HAP-1 (cell line): ENCODE measurements around the gene INTS12.
"Not testable (repeated sequence)": the region's sequence is repeated elsewhere in the genome, so short reads cannot be mapped to it uniquely, and the experiment has no call there.

ENCODE experiments used
- DNase-seq, 2 experiments: peaks; one replicate each; pipeline ENCODE4 v3.0.0-alpha.2; 2016 to 2020; ENCODE audit warnings: low spot score in 2 of 2
- H3K27me3 ChIP-seq: fragments of 250-450 bp; sonication (Bioruptor Pico); 2 replicates; pipeline ENCODE4 v1.5.1; 2020; ENCODE audit warnings: low read depth, mild to moderate bottlenecking, moderate library complexity
- H3K36me3 ChIP-seq: fragments of 250-450 bp; sonication (Bioruptor Pico); replicated peaks from 2 replicates; pipeline ENCODE4 v1.5.1; 2020; ENCODE audit warnings: mild to moderate bottlenecking
- H3K4me1 ChIP-seq: fragments of 250-450 bp; sonication (Bioruptor Pico); 2 replicates; pipeline ENCODE4 v1.5.1; 2020; ENCODE audit warnings: mild to moderate bottlenecking
- H3K4me3 ChIP-seq: fragments of 250-450 bp; sonication (Bioruptor Pico); 2 replicates; pipeline ENCODE4 v1.5.1; 2020; ENCODE audit warnings: mild to moderate bottlenecking, moderate library complexity
- H3K9me3 ChIP-seq: fragments of 250-450 bp; sonication (Bioruptor Pico); 2 replicates; pipeline ENCODE4 v1.5.1; 2020; ENCODE audit warnings: mild to moderate bottlenecking, moderate library complexity
- in situ Hi-C: fragments of 300-500 bp; cut with MboI; formaldehyde crosslinking; loops from 3 replicates; pipeline ENCODE4 v1.14.3; 2020; ENCODE audit warnings: low sequenced_read_pairs, inconsistent platforms, mixed read lengths

Gene INTS12

DNA sequence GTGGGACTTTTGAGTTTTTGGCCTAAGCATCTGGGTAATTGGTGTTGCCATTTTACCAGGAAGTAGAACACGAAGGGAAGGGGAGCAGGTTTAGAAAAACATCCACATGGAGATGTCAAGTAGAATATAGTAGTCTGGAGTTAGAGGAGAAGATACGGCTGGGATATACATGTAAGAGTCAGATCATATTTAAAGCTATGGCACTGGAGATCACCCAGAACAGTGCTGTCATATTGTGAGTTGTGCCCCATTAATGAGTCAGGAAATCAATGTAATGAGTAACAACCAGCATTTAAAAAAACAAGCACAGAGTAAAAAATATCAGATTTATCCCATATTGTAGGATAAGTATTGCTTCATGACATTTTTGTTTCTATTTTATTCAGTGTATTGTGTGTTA lies 4.3 kb upstream of the INTS12 start:
- Histone ChIP-seq H3K36me3 (0 out of 2 replicates have a peak, but pooled peaks cover 3% of the 10 kb centered on the region), H3K27me3 (no peaks in the 10 kb centered on the region), H3K4me1 (peaks cover 4% of the 10 kb centered on the region; the same call in 1 of the 2 replicates), H3K4me3 (no peak overlapping the region), H3K9me3 (no peaks in the 10 kb centered on the region)
- in situ Hi-C loops: no loop called here
- no peak for DNase-seq

DNA sequence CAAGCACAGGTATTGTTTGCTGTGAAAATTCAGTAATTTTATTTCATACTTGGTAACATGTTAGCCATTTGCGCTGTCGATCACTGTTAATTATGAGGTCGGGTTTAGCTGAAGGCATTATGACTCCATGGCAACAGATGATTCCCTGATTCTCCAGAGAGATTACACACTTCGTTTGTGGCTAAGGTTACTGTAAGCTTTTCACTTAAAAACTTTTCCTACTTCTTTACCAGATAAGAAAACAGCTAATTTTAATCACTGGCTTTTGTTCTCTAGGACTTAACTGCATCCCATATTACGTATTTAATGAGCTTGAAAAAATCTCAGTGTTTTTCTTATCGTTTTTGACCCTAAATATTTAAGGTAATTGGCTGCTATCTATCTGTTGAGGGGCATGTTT lies 2.2 kb upstream of the INTS12 start:
- peak overlapping the region; percentile 90 for H3K4me3 ChIP-seq
- H3K4me1 ChIP-seq: peaks cover 10% of the 10 kb centered on the region
- no peaks in the 10 kb centered on the region for H3K27me3 ChIP-seq
- peak; percentile 41 to 83 for DNase-seq
- H3K36me3 ChIP-seq: no peaks in the 10 kb centered on the region
- in situ Hi-C loops: no loop called here
- no peaks in the 10 kb centered on the region for H3K9me3 ChIP-seq

DNA sequence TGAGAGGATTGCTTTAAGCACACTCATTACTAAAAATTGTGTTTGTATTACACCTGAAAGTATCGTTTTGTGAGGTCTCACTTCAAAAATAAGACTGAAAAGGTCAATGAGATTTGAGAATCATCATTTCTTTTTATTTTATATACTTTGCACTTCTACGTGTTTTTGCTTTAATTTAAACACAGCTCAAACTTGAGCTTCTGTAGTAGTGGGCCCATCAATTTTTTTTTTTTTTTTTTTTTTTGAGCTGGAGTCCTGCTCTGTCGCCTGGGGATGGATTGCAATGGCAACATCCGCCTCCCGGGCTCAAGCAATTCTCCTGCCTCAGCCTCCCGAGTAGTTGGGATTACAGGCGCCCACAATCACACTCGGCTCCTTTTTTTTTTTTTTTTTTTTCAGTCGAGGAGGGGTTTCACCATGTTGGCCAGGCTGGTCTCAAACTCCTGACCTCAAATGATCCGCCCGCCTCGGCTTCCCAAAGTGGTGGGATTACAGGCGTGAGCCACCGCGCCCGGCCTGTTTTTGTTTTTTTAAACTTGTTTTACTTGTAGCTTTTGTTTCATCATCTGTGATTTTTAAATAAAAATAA lies 1.6 kb upstream of the INTS12 start:
- Histone ChIP-seq H3K27me3 (no peaks in the 10 kb centered on the region), H3K36me3 (no peaks in the 10 kb centered on the region), H3K4me1 (peaks cover 10% of the 10 kb centered on the region), H3K4me3 (peak overlapping the region; percentile 90), H3K9me3 (no peaks in the 10 kb centered on the region)
- in situ Hi-C loops: no loop called here
- DNase-seq: peak in 1 of 2 experiments; percentile 41

DNA sequence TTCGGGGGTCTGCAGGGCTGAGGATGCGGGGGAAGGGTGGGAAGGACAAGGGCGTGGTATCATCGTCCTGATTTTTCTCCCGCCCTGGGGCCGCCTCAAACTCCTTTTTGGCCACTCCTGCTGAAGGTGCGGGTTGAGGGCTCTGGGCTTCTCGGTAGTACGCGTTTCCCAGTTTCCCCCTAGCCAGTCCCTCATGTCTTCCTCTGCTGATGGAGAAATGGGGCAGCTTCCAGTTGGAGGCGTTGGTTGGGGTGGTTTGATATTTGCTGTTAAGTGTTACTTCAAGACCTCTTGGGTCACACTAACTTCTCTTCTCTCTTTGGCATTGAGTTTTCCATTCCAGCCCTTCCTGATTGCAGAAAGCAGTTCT lies 577 bp upstream of the INTS12 start:
- DNase-seq: peak; percentile 40 to 52
- Histone ChIP-seq H3K27me3 (no peaks in the 10 kb centered on the region), H3K4me3 (peak overlapping the region; percentile 90), H3K4me1 (peaks cover 6% of the 10 kb centered on the region), H3K9me3 (no peaks in the 10 kb centered on the region), H3K36me3 (no peaks in the 10 kb centered on the region)
- in situ Hi-C loops: no loop called here

DNA sequence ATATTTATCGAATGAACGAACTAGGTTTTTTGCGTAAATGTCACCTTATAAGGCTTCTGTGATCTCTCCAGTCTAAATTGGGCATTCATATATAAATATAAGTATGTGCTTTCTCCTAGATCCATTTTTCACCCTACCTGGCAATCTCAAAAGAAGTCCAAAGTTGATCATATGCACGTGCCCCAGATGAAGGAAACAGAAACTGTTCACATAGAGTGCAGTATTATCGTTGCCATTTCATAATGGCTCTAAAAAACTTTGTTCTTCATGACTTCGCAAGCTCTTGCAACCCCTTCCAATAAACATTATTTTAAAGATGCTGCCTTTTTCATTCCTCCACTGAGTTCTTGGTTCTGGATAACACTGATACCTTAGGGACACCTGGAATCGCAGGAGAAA lies 708 bp downstream of the INTS12 start:
- H3K4me1 ChIP-seq: peaks cover 6% of the 10 kb centered on the region
- in situ Hi-C loops: no loop called here
- no peaks in the 10 kb centered on the region for H3K36me3 ChIP-seq
- DNase-seq: no peak
- H3K27me3 ChIP-seq: no peaks in the 10 kb centered on the region
- peak overlapping the region; percentile 90 for H3K4me3 ChIP-seq
- H3K9me3 ChIP-seq: no peaks in the 10 kb centered on the region

DNA sequence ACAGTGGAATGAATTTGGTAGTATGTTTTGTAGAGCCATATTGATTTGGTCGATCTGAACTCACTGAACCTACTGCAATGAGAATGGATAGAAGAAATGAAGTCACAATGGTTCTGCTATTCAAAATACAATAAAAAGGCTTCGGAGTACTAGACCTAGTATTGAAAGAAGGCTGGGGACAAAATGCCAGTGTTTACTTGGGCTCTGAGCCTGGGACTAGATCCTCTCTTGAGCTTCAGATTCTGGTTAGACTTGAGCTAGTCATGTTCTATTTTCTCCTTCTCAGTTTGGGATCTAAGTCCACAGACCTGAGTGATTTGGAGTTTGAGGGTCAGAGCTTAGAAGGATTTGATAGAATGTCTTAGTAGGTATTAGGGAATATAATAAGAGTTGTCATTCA lies 9.9 kb downstream of the INTS12 start:
- no peak for DNase-seq
- H3K4me3 ChIP-seq: no peak overlapping the region
- in situ Hi-C loops: no loop called here
- no peaks in the 10 kb centered on the region for H3K27me3 ChIP-seq
- H3K4me1 ChIP-seq: 0 out of 2 replicates have a peak, but pooled peaks cover 3% of the 10 kb centered on the region
- H3K36me3 ChIP-seq: peaks cover 17% of the 10 kb centered on the region; the same call in 1 of the 2 replicates
- no peaks in the 10 kb centered on the region for H3K9me3 ChIP-seq

DNA sequence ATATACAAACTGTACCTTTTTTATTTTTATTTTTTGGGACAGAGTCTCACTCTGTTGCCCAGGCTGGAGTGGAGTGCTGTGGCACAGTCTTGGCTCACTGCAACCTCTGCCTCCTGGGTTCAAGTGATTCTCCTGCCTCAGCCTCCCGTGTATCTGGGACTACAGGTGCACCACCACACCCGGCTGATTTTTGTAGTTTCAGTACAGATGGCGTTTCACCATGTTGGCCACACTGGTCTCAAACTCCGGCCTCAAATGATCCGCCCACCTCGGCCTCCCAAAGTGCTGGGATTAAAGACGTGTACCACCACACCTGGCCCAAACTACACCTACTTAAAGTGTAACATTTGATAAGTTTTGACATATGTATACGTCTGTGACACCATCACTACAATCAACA lies 12.7 kb downstream of the INTS12 start:
- H3K27me3 ChIP-seq, DNase-seq, H3K9me3 ChIP-seq, H3K4me1 ChIP-seq, H3K4me3 ChIP-seq, in situ Hi-C loops: not testable (repeated sequence)
- peaks cover 26% of the 10 kb centered on the region for H3K36me3 ChIP-seq

DNA sequence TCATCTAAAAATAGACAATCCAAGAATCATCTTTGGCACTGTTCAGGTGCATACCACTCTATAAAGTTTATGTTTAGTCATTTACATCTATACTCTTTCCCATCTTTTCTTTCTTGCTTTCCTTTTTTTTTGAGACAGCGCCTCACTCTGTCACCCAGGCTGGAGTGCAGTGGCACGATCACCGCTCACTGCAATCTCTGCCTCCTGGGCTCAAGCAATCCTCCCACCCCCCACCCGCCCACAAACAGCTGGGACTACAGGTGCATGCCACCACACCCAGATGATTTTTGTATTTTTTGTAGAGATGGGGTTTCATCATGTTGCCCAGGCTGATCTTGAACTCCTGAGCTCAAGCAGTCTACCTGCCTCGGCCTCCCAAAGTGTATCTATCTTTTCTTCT lies 13.7 kb downstream of the INTS12 start:
- H3K36me3 ChIP-seq: peaks cover 26% of the 10 kb centered on the region
- H3K9me3 ChIP-seq, in situ Hi-C loops, H3K27me3 ChIP-seq, H3K4me3 ChIP-seq, H3K4me1 ChIP-seq, DNase-seq: not testable (repeated sequence)

DNA sequence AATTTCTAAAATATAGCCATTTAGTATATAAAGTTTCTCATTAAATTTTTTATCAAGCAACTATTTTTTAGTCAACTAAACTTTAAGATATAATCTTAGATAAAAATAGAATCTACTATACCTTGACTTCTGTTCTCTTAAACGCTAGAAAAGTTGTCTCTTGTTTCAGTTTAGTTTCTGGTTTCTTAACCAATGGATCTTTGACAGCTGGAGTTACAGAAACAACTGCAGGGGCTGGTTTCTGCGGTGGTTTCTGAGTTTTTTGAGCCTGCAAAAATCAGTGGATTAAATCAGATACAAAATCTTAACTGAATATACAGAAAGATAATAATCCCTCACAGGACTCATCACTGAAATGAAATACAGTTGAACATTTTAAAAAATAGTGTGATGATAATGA lies 21.9 kb downstream of the INTS12 start:
- no peak overlapping the region for H3K4me3 ChIP-seq
- in situ Hi-C loops: no loop called here
- H3K36me3 ChIP-seq: peaks cover 34% of the 10 kb centered on the region

DNA sequence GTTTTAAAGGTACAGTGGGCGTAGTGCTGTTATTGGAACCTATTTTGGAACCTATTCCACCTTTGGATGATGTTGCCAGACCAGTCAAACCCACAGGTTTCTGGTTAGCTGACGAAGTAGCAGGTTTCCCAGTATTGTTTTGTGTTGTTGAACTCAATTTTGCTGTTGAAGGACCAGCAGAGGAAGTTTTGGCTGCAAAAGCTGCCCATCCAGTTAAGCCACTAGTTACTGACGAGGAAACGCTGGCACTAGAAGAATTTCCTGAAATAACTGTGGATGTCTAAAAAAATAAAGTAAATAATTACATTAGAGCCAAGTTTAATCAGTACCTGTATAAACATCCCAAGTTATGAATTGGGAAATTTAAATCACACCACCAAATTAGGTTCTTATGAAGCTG lies 25.5 kb downstream of the INTS12 start:
- Histone ChIP-seq H3K9me3 (no peaks in the 10 kb centered on the region), H3K4me1 (peaks cover 4% of the 10 kb centered on the region), H3K4me3 (no peak overlapping the region), H3K27me3 (no peaks in the 10 kb centered on the region), H3K36me3 (peaks cover 19% of the 10 kb centered on the region)
- in situ Hi-C loops: no loop called here
- DNase-seq: no peak

More for the DNA sequence above, 21.9 kb downstream of the INTS12 start:
- no peaks in the 10 kb centered on the region for H3K4me1 ChIP-seq
- DNase-seq: no peak
- H3K9me3 ChIP-seq: no peaks in the 10 kb centered on the region
- H3K27me3 ChIP-seq: no peaks in the 10 kb centered on the region

DNA sequence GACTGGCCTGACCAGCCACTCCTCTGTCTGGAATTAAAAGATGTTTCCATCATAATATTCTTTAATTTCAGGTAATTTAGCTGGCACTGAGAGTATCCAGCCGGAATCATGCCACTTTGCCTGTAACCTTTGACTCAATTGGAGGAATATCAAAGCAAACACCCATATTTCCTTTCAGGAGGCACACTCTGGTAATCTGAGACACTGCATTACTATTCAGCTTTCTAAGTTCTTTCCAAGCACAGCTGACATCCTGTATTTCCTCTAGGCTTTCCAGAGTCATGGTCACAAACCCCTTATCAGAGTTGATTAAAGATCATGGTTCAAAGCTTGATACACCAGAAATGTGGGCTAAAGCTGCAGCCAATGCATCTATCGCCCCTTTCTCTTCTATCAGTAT lies 29.3 kb downstream of the INTS12 start:
- in situ Hi-C loops: no loop called here
- peaks cover 12% of the 10 kb centered on the region for H3K36me3 ChIP-seq
- H3K4me3 ChIP-seq: no peak overlapping the region
- DNase-seq: no peak
- H3K9me3 ChIP-seq: no peaks in the 10 kb centered on the region
- no peaks in the 10 kb centered on the region for H3K27me3 ChIP-seq
- peaks cover 16% of the 10 kb centered on the region for H3K4me1 ChIP-seq

DNA sequence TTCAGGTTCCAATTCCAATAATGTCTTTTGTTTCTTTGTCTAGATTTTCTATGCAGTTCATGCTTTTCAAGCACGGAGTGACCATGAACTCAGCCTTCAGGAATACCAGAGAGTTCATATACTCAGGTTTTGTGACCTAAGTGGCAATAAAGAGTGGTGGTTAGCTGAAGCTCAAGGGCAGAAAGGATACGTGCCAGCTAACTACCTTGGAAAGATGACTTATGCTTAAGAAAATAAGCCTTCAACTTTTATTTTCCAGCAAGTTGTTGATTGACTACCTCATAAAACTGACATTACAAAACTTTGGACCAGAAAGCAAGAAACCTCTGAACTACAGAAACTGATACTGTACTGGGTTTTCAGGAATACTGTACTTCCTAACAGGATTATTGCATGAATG lies 30.8 kb downstream of the INTS12 start:
- in situ Hi-C loops: no loop called here
- Histone ChIP-seq H3K4me1 (peaks cover 16% of the 10 kb centered on the region), H3K36me3 (peaks cover 7% of the 10 kb centered on the region), H3K4me3 (no peak overlapping the region), H3K27me3 (no peaks in the 10 kb centered on the region), H3K9me3 (no peaks in the 10 kb centered on the region)
- DNase-seq: peak; percentile 36 to 63

DNA sequence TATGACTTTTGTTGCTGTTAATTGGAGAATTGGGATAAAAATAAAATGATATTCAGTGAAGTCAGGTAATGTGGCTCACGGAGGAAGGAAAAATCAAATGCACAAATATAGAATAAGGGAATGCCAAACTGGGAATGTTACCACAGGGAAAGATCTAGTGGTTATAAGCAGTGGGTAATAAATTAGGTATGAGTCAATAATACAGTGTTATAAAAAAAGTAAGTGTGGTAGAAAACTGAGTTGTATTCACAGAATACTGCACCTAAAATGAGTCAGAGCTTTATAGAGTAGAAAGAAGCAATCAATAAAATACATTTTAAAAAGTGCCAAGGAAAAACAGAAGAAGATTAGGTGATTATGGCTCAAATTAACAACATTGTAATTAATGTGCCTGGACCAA lies 34.5 kb downstream of the INTS12 start:
- in situ Hi-C loops: no loop called here
- DNase-seq: no peak
- H3K27me3 ChIP-seq: no peaks in the 10 kb centered on the region

DNA sequence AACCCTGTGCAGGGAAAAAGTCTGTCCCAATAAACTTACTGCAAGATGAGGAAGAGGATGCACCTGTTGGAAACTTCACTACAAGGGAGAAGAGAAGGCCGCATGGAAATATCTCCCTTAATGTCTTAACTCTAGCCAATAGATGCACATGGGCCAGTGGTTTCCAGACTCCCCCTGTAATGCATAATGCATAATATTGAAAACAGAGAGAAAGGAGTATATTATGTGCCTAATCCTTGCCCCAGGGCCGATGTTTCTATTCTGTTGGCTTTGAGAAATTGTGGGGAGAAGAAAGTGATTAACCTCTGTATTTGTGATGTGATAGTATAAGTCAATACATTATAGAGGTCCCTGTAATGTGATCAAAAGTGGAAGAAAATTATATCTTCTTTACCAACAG lies 37.2 kb downstream of the INTS12 start:
- no peaks in the 10 kb centered on the region for H3K36me3 ChIP-seq
- in situ Hi-C loops: no loop called here
- no peaks in the 10 kb centered on the region for H3K9me3 ChIP-seq
- DNase-seq: peak; percentile 40 to 63
- peaks cover 7% of the 10 kb centered on the region for H3K4me1 ChIP-seq
- H3K27me3 ChIP-seq: no peaks in the 10 kb centered on the region
- H3K4me3 ChIP-seq: no peak overlapping the region

More for the DNA sequence above, 34.5 kb downstream of the INTS12 start:
- no peaks in the 10 kb centered on the region for H3K36me3 ChIP-seq
- H3K4me1 ChIP-seq: peaks cover 22% of the 10 kb centered on the region
- no peaks in the 10 kb centered on the region for H3K9me3 ChIP-seq
- no peak overlapping the region for H3K4me3 ChIP-seq

DNA sequence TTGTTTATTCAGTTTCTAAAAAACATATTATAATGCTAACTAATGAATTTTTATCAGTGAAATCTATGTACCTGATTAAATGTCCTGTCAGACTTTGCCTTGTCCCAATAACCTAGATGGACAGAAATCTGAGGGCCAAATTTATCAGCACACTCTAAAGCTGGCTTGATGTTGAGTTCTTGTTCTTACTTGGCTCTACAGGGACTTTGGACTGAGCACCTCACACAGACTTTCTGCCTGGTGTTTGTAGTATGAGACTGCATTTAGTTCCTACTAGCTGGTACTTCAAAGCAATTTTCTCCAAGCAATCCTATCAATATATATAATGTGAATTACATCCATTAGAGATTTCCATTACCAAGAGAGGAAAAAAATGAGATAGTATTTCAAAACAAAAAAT lies 37.8 kb downstream of the INTS12 start:
- no peaks in the 10 kb centered on the region for H3K9me3 ChIP-seq
- no peaks in the 10 kb centered on the region for H3K36me3 ChIP-seq
- DNase-seq: no peak
- in situ Hi-C loops: no loop called here
- no peak overlapping the region for H3K4me3 ChIP-seq
- H3K4me1 ChIP-seq: peaks cover 7% of the 10 kb centered on the region
- H3K27me3 ChIP-seq: no peaks in the 10 kb centered on the region
